ENCODE measurements around the gene HOXC4. TPM values are rescaled to one million over a fixed set of nuclear protein-coding genes. Genes with fewer than 3 reads are reported as not detected.

The HOXC4 gene
- total and polyA plus RNA-seq, 4 donors = 0.18 to 0.86 (median 0.51) TPM

DNA sequence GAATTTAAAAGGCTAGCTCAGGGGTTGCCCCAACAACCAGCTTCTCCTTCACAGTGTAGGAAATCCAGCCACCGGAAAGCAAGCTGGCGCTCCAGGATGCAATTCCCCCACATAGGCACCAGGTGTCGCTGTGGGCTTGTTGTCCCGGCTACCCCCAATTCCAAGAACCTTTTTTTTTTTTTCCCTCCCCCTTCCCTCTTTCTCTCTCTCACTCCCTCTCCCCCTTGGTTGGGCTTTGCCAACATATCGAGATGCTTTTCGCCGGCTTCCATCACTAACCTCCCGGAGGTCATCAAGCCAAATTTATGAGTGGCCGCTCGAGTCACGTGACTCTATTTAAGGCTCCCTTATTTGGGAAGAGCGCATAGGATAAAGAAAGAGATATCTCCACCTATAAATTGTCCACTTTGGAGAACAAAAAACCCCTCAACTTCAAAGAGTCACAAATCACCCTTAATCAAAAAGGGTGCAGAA is 21.0 kb upstream of the HOXC4 start, which contains the start of gene HOXC5:
HOXC5 (plus strand) TSS at position 424 of the 474 bp plus-strand sequence. CDS start 73 bp downstream, outside the sequence.
- no peak within 1 kb of the TSS for H3K4me3 ChIP-seq
- peak; percentile 87 to 91 (median 91) for DNase-seq
- 4 to 5% methylated on average over 12 of the region's 12 CpGs for WGBS, 2 donors
- H3K27me3 ChIP-seq (ENCODE audit: control insufficient read depth in 3 of 3, insufficient read depth in 3 of 3, low read length in 2 of 3) = peaks cover 17 to 71% (median 65%) of the 10 kb centered on the region in 3 donors
- H3K4me1 ChIP-seq (ENCODE audit: control insufficient read depth in 5 of 5, insufficient read depth in 5 of 5, low read length in 5 of 5) = peaks cover 0 to 18% (median 0%) of the 10 kb centered on the region in 5 donors
- H3K9ac ChIP-seq (ENCODE audit: insufficient read depth in 1 of 2, low read length in 2 of 2) = peak within 1 kb of the TSS in 1 of 2 donors; percentile 19
- ATAC-seq (ENCODE audit: insufficient read depth, low FRiP score) = peak; percentile 42
- H3K9me3 ChIP-seq (ENCODE audit: control insufficient read depth in 4 of 4, insufficient read depth in 3 of 4, low read length in 3 of 4) = peaks cover 0 to 14% (median 0%) of the 10 kb centered on the region in 4 donors
- H3K36me3 ChIP-seq (ENCODE audit: control insufficient read depth in 4 of 4, insufficient read depth in 4 of 4, low read length in 4 of 4) = peaks cover 0 to 1% (median 0%) of the 10 kb centered on the region in 4 donors
- no peak within 1 kb of the TSS for H3K27ac ChIP-seq (ENCODE audit: low read depth in 1 of 2, low read length in 1 of 2)
- TF ChIP-seq, protein P1, sequence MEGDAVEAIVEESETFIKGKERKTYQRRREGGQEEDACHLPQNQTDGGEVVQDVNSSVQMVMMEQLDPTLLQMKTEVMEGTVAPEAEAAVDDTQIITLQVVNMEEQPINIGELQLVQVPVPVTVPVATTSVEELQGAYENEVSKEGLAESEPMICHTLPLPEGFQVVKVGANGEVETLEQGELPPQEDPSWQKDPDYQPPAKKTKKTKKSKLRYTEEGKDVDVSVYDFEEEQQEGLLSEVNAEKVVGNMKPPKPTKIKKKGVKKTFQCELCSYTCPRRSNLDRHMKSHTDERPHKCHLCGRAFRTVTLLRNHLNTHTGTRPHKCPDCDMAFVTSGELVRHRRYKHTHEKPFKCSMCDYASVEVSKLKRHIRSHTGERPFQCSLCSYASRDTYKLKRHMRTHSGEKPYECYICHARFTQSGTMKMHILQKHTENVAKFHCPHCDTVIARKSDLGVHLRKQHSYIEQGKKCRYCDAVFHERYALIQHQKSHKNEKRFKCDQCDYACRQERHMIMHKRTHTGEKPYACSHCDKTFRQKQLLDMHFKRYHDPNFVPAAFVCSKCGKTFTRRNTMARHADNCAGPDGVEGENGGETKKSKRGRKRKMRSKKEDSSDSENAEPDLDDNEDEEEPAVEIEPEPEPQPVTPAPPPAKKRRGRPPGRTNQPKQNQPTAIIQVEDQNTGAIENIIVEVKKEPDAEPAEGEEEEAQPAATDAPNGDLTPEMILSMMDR (IDR thresholded peaks at IDR 0.05; ENCODE audit: control extremely low read depth, extremely low read depth) = peak; percentile 60

DNA sequence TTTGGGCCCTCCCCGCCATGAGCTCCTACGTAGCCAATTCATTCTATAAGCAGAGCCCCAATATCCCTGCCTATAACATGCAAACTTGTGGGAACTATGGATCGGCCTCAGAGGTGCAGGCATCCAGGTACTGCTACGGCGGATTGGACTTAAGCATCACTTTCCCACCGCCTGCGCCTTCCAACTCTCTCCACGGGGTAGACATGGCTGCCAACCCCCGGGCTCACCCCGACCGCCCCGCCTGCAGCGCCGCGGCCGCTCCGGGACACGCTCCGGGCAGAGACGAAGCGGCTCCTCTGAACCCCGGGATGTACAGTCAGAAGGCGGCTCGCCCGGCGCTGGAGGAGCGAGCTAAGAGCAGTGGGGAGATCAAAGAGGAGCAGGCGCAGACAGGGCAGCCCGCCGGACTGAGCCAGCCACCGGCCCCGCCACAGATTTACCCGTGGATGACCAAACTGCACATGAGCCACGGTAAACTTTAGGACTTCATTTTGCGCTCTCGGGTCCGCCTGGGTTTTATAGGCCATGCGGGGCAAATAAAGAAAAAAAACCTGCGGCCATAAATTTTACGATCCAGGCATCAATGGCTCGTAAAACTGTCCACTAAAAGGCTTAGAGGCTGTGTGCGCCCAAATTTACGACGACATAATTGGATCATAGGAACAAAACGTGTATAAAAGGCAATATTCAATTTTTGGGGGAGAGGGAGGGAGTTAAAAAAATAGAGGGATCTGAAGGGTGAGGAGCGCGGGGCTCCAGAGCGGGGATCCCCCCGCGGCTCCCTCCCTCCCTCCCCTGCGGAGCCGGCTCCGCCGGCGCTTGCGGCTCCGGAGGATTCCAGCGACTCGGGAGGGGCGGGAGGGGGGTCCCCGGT is 20.3 kb upstream of the HOXC4 start:
- Histone ChIP-seq H3K9me3 (ENCODE audit: control insufficient read depth in 4 of 4, insufficient read depth in 3 of 4, low read length in 3 of 4) (peaks cover 0 to 14% (median 0%) of the 10 kb centered on the region in 4 donors), H3K9ac (ENCODE audit: insufficient read depth in 1 of 2, low read length in 2 of 2) (no peak overlapping the region), H3K27me3 (ENCODE audit: control insufficient read depth in 3 of 3, insufficient read depth in 3 of 3, low read length in 2 of 3) (peaks cover 21 to 72% (median 66%) of the 10 kb centered on the region in 3 donors), H3K27ac (ENCODE audit: low read depth in 1 of 2, low read length in 1 of 2) (no peak overlapping the region), H3K4me1 (ENCODE audit: control insufficient read depth in 5 of 5, insufficient read depth in 5 of 5, low read length in 5 of 5) (peaks cover 0 to 25% (median 0%) of the 10 kb centered on the region in 5 donors), H3K4me3 (no peak overlapping the region), H3K36me3 (ENCODE audit: control insufficient read depth in 4 of 4, insufficient read depth in 4 of 4, low read length in 4 of 4) (peaks cover 0 to 1% (median 0%) of the 10 kb centered on the region in 4 donors)
- TF ChIP-seq, protein P1 (IDR thresholded peaks at IDR 0.05; ENCODE audit: control extremely low read depth, extremely low read depth) = no peak
- DNase-seq = no peak
- peak; percentile 3 for ATAC-seq (ENCODE audit: insufficient read depth, low FRiP score)
- 5% methylated on average over 55 to 59 of the region's 61 CpGs for WGBS, 2 donors

DNA sequence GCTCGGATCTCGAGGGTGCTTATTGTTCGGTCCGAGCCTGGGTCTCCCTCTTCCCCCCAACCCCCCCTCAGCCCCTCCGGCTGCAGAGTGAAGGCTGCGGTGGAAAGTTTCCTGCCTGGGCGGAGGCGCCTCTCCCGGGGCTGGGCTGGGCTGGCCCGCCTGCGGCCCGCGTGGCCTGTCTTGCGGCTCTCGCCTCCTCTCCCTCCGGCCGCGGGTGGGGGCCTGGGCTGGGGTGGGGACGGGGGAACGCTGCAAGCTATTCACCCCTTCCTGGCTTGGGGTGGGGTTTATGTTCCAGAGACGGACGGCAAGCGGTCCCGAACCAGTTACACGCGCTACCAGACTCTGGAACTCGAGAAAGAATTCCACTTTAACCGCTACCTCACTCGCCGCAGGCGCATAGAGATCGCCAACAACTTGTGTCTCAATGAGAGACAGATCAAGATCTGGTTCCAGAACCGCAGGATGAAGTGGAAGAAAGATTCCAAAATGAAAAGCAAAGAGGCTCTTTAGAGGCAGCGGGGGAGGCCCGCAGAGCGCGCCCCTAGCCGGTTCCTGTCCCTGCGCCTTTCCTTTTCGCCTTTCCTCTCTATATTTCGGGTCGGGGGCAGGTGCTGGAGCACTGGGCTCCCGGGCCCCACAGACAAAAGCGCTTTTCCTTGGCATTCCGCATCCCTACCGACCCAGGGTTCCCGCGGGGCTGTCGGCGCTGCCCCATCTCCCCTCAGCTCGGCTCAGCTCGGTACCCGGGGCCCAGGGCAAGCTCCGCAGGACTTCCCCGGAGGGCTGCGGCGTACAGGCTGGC is 19.5 kb upstream of the HOXC4 start:
- no peak for DNase-seq
- ATAC-seq (ENCODE audit: insufficient read depth, low FRiP score) = no peak

More for the DNA sequence above, 19.5 kb upstream of the HOXC4 start:
- Histone ChIP-seq H3K36me3 (ENCODE audit: control insufficient read depth in 4 of 4, insufficient read depth in 4 of 4, low read length in 4 of 4) (peaks cover 0 to 1% (median 0%) of the 10 kb centered on the region in 4 donors), H3K27me3 (ENCODE audit: control insufficient read depth in 3 of 3, insufficient read depth in 3 of 3, low read length in 2 of 3) (peaks cover 21 to 73% (median 69%) of the 10 kb centered on the region in 3 donors), H3K27ac (ENCODE audit: low read depth in 1 of 2, low read length in 1 of 2) (no peak overlapping the region), H3K9ac (ENCODE audit: insufficient read depth in 1 of 2, low read length in 2 of 2) (no peak overlapping the region), H3K4me1 (ENCODE audit: control insufficient read depth in 5 of 5, insufficient read depth in 5 of 5, low read length in 5 of 5) (peaks cover 0 to 29% (median 0%) of the 10 kb centered on the region in 5 donors), H3K9me3 (ENCODE audit: control insufficient read depth in 4 of 4, insufficient read depth in 3 of 4, low read length in 3 of 4) (peaks cover 0 to 14% (median 0%) of the 10 kb centered on the region in 4 donors), H3K4me3 (no peak overlapping the region)
- TF ChIP-seq, protein P1 (IDR thresholded peaks at IDR 0.05; ENCODE audit: control extremely low read depth, extremely low read depth) = no peak
- WGBS, 2 donors = 9 to 15% methylated on average over 54 to 57 of the region's 57 CpGs
